GM19467 (cell line): ENCODE results near the gene POLD2.

ENCODE experiments used
- ATAC-seq: cut with Tn5 transposase; IDR thresholded peaks from one replicate; pipeline ENCODE4 v1.9.1; 2021; ENCODE audit warnings: mild to moderate bottlenecking, moderate library complexity; ENCODE audit not compliant: unreplicated experiment

The POLD2 gene

DNA sequence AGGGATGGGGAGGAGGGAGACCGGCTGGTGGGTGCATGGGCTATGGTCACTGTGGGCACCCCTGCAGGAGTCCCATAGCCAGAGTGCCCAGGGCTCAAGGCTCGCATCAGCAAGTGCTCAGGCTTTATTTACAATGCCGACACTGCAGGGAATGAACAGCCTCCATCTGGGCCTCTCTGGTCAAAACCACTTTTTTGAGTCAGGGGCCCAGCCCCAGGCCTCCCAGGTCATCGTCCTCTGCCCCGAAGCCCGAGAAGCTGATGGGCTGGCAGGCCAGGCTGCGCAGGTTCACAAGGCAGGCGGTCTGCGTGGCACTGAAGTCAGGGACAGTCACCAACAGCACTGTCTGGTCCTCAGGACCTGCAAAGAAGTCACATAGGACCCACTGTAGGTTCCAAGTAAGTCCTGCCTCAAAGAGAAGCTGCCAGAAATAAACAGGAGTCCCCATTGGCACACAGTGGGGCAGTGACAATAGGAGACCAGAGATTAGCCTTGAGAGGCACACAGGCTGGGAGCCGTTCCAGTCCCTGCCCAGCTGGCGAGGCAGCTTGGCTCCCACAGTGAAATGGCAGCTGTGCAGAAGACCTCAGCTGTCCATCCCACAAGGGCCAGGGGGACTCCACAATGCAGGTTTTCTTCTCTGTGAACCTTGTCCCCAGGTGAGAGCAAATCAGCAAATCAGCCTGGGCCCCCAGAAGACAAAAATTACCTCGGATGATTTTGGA is 8.6 kb downstream of the POLD2 start:
- no peak for ATAC-seq

DNA sequence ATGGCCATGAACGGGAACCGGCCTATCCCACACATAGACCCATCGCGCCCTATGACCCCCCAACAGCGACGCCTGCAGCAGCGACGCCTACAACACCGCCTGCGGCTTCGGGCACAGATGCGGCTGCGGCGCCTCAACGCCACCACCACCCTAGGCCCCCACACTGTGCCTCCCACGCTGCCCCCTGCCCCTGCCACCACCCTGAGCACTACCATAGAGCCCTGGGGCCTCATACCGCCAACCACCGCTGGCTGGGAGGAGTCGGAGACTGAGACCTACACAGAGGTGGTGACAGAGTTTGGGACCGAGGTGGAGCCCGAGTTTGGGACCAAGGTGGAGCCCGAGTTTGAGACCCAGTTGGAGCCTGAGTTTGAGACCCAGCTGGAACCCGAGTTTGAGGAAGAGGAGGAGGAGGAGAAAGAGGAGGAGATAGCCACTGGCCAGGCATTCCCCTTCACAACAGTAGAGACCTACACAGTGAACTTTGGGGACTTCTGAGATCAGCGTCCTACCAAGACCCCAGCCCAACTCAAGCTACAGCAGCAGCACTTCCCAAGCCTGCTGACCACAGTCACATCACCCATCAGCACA is 9.5 kb downstream of the POLD2 start:
- no peak for ATAC-seq

DNA sequence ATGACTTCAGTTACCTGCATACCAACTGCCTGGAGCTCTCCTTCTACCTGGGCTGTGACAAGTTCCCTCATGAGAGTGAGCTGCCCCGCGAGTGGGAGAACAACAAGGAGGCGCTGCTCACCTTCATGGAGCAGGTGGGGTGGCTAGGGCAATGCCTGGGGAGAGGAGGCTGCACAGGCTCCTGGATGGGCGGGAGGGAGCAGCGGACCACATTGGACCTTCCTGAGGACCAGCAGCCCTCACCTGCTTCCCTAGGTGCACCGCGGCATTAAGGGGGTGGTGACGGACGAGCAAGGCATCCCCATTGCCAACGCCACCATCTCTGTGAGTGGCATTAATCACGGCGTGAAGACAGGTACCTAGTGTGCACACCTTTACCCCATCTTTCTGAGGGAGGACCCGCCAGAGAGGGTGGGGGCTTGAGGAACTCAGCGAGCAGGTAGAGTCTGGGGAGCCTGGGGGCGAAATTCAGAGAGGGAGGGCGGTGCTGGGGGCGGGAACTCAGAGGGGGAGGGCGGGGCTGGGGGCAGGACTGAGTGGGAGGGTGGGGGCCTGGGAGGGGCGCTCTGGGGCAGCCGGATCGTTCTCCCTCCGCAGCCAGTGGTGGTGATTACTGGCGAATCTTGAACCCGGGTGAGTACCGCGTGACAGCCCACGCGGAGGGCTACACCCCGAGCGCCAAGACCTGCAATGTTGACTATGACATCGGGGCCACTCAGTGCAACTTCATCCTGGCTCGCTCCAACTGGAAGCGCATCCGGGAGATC is 10.2 kb downstream of the POLD2 start:
- ATAC-seq: no peak

DNA sequence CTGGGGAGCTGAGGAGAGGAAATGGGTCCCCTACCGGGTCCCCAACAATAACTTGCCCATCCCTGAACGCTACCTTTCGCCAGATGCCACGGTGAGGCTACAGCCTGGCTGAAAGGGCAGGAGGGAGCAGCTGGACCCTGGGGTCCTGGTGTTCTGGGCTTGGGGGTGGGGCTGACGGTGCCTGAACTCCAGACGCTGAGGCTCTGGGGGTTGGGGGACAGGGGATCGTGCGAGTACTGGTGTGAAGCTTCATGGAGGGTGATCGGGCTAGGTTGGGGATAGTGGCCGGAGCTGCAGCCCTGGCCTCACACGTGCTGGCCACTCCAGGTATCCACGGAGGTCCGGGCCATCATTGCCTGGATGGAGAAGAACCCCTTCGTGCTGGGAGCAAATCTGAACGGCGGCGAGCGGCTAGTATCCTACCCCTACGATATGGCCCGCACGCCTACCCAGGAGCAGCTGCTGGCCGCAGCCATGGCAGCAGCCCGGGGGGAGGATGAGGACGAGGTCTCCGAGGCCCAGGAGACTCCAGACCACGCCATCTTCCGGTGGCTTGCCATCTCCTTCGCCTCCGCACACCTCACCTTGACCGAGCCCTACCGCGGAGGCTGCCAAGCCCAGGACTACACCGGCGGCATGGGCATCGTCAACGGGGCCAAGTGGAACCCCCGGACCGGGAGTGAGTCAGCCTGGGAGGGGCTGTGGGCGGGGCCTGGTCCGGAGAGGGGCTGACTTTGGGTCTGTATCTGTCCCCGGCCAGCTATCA is 10.9 kb downstream of the POLD2 start:
- ATAC-seq: no peak

DNA sequence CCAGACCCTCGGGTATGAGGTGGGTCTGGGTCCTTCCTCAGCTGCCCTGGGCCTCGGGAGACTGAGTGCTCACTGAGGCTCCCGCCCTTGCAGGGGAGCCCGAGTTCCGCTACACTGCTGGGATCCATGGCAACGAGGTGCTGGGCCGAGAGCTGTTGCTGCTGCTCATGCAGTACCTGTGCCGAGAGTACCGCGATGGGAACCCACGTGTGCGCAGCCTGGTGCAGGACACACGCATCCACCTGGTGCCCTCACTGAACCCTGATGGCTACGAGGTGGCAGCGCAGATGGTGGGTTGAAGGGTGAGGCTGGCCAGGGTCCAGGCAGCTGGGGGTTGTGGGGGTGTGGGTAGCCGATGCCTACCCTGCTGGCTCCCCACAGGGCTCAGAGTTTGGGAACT is 11.6 kb downstream of the POLD2 start:
- no peak for ATAC-seq

DNA sequence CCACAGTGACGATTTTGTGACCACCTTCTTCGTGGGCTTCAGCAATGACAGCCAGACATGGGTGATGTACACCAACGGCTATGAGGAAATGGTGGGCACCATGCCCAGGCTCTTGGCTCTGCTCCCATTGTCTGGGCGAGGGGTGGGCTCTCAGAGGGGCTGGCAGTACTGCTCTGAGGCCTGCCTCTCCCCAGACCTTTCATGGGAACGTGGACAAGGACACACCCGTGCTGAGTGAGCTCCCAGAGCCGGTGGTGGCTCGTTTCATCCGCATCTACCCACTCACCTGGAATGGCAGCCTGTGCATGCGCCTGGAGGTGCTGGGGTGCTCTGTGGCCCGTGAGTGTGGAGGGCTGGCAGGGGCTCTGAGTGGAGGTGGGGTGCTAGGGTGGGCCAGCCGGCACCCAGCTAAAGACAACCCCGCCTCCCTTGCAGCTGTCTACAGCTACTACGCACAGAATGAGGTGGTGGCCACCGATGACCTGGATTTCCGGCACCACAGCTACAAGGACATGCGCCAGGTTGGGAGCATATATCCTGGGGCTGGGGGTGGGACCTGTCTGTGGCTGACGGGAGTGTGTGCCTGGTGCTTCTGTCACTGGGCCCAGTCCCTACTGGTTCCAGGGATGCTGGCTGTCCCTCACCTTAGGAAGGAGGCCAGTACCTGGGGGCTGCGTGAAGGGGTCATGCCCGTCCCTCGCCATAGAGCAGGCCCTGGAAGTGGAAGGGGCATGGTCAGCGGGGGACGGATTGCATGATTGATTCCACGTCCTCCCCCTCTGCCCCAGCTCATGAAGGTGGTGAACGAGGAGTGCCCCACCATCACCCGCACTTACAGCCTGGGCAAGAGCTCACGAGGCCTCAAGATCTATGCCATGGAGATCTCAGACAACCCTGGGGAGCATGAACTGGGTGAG is 12.4 kb downstream of the POLD2 start:
- ATAC-seq: no peak

DNA sequence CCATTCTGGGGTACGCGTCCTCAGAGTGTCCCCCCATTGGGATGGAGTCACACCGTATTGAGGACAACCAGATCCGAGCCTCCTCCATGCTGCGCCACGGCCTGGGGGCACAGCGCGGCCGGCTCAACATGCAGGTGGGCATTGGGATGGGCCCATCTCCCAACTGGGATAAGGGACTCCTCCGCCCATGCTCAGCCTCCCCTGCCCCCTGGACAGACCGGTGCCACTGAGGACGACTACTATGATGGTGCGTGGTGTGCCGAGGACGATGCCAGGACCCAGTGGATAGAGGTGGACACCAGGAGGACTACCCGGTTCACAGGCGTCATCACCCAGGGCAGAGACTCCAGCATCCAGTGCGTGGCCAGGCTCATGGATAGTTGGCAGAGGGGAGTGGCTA is 13.4 kb downstream of the POLD2 start:
- ATAC-seq: no peak

DNA sequence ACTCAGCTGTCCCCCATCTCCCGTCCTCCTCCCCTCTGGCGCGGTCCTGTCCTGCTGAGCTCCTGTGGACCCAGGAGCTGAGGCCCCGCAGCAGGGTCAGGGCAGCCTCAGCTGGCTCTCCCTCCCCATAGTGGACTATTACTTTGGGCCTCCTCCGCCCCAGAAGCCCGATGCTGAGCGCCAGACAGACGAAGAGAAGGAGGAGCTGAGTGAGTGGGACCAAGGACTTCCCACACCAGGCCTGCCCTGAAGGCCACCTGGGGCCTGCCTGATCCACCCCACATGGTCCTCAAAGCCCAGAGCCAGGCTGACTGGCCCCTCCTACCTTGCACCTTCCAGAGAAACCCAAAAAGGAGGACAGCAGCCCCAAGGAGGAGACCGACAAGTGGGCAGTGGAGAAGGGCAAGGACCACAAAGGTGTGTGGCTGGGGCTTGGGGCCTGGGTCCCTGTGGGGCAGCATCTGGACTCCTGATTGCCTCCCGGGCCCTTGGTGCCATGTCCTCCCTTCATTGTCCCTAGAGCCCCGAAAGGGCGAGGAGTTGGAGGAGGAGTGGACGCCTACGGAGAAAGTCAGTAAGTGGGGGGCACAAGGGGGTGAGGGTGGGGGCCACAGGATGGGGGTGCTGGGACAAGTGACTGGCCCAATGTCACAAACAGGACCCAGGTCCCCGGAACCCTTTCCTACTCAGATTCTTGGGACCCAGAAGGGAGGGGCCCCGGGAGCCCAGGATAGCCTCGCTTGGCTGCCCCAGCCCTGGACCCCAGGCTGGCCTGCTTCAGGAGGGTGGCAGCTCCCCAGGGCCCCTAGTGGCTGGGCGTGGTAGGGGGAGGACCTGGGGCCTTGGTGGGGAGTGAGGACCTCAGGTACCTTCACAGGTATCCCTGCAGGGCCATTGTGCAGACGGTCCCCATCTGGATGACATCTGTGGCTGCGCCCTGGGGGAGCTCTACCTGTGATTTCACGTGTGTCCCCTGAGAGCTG is 14.3 kb downstream of the POLD2 start:
- ATAC-seq: no peak

DNA sequence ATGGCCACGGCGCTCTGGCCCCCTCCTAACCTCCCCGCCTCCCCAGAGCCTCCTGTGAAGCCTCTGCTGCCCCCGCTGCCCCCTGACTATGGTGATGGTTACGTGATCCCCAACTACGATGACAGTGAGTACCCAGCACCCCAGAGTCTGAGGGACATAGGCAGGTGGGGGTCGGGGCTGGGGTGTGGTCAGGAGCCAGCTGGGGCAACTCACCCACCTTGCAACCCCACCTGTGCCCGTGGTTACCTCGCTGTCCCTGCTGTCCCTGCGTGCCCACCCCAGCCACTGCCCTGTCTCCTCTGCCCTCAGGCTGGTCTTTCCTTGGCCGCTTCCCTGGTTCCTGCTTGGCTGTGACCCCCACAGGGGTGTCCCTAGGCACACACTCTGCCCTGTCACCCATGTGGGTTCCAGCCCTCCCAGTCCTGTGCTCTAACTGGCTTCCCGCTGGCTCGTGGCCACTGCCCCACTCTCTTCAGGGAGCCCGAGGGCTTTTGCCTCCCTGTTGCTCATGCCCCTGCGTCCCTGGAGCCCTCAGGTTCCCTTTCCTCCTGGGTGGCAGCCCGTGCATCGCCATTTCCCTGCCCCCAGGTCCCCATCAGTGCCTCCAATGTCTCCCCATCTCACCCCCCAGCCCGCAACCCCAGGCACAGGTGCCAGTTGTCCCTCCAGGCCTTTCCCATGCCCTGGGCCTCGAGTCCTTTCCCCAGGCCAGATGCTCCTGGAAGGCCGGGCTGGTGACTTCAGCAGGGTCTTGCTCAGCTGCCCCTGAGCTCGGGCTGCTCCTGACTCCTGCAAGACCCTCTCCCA is 15.2 kb downstream of the POLD2 start:
- ATAC-seq: no peak

DNA sequence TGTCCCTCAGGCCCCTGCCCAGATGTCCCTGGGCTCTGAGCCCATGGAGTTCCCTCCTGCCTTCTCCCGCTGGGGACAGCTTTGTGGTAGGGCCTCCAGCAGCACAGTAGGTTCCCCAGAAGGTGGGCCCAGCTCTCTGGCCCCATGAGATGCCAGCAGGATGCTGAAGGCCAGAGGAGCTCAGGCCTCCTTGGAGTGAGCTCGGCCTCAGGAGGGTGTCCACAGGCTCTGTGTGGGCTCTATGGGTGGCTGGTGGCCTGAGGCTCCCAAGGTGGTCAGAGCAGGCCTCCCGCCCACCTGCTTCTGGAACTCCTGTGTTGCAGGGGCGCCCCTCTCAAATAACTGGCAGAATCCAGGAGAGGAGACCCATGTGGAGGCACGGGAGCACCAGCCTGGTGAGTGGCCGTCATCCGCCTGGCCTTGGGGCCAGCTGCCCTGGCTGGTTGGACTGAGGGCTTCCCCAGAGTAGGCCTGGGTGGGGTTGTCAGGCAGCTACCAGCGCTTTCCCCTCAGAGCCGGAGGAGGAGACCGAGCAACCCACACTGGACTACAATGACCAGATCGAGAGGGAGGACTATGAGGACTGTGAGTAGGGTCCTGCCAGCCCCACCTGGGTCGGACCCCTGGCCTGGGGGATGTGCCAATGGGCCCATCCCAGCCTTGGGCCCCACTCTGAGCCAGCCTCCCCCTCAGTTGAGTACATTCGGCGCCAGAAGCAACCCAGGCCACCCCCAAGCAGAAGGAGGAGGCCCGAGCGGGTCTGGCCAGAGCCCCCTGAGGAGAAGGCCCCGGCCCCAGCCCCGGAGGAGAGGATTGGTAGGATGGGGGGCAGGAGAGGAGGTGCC is 16.0 kb downstream of the POLD2 start:
- ATAC-seq: no peak

DNA sequence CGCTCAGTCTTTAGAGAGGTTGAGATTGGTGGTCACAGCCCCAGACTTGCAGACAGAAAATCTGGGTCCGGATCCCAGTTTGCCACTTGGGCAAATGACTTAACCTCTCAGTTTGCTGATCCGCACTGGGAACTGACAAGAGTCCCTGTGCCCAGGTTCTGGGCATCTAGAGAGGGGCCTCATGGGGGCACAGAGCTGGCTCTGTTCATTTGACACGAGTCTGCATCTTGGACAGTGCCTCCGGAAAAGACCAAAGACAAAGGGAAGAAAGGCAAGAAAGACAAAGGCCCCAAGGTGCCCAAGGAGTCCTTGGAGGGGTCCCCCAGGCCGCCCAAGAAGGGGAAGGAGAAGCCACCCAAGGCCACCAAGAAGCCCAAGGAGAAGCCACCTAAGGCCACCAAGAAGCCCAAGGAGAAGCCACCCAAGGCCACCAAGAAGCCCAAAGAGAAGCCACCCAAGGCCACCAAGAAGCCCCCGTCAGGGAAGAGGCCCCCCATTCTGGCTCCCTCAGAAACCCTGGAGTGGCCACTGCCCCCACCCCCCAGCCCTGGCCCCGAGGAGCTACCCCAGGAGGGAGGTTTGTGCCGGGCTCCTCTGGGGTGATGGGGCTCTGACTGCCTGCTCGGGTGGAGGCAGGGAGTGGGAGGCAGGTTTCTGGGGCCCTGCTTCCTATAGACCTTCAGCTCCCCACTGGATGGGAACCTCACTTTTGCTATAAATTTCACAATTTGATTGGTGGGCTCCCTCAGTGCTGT is 16.9 kb downstream of the POLD2 start:
- no peak for ATAC-seq

DNA sequence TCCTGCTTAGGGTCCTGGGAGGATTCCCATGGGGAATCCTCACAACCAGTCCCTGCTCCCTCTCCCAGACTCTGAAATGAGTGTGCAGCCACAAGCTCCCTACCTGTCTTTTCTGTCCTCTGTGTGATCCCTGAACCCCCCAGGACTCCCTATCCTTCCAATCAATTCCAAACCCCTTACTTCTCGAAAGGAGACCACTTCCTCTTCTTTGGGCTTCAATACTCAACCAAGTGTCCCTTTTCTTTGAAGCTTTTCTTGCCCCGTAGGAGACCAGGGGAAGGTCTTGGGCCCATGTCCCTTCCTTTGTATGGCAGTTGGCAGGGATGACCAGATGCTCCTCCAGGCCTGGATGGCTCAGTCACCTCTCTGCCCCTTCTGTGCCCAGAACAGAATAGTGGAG is 17.5 kb downstream of the POLD2 start:
- ATAC-seq: no peak

DNA sequence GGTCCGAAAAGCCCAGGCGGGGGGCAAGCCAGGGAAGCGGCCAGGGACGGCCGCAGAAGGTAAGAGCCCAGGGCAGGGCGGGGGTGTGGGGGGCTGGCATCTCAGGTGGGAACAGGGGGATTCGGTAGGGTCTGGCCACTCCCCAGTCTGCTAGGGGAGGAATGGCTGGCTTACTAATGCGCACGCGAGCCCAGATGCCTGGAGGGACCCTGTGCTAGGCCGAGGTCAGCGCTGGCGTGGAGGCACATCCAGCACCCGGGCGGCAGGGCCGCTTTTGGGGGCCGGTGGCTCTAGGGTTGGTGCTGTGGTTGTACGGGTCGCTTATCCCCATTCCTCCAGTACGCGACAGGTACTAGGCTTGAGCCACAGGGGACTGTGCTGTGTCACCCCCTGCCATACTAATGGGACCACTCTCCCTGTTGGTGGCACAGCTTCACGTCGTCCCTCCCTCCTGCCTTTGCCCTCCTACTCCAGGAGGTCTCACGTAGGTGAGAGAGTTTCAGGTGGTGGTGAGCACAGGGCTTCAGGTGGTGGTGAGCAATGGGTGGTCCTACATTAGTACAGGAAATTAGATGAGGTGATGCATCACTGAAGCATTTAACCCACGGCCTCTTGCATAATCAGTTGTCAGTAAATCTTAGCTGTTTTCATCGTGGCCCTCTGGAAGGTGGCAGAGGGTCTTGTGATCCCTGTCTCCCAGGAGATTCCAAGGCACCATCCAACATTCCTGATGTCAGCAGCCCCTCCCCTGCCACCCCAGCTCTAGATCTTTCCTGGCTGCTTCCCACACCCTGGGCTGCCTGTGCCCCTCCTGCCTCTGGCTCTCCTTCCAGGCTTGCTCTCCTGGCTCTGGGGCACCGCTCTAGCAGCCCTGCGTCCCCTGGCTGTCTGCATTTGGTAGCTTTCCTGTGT is 18.2 kb downstream of the POLD2 start:
- no peak for ATAC-seq

DNA sequence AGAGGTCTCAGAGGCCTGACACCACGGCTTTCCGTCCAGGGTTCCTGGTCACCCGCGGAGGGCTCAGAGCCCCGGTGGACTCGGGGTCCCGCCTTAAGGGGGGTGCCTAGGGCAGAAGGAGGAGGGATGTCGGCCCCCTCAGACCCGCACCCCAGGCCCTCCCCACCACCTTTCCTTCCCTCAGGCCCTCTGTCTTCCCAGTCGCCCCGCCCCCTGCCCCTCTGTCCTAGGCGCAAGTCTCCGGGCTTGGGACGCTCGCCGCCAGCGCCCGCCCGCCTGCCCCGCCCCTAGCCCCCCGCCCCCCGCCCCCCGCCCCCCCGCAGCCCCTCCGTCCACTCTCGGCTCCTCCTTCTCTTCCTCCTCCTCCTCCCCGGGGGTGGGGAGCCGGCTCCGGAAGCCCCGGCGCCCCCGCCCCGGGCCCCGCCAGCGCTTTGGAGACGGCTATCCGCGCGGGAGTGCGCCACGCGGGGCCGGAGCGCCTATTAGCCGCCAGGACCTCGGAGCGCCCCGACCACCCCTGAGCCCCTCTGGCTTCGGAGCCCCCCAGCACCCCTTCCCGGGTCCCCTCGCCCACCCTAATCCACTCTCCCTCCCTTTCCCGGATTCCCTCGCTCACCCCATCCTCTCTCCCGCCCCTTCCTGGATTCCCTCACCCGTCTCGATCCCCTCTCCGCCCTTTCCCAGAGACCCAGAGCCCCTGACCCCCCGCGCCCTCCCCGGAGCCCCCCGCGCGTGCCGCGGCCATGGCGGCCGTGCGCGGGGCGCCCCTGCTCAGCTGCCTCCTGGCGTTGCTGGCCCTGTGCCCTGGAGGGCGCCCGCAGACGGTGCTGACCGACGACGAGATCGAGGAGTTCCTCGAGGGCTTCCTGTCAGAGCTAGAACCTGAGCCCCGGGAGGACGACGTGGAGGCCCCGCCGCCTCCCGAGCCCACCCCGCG is 19.2 kb downstream of the POLD2 start, which contains the start of gene AEBP1:
TSS of gene AEBP1 (plus strand) at position 423 of the 937 bp plus-strand sequence. CDS start at position 744, 321 bp downstream.
- ATAC-seq: no peak

DNA sequence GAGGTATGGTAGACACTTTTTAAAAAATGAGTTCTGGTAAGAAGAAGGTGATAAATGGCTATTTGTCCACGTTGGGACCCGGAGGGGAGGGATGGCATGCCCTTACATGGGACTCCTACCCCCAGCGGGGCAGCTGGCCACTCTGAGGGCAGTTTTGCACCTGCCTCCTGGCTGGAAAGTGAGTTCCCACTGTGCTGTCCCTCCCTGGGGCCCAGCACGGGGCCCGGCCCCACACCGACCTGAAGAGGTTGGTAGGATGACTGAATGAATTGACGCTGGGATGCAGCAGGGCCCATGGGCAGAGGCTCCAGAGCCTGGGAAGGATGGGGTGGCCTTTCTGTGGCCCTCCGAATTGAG is 19.8 kb downstream of the POLD2 start:
- ATAC-seq: no peak
